Coronary artery (tissue), 2 donors: ENCODE data around the gene KCND3.

Experiments used
- DNase-seq: peaks from one replicate; pipeline ENCODE4 v3.0.0-alpha.2; 2017; ENCODE audit warnings: low spot score
- H3K27ac ChIP-seq, 2 donors: fragments of 200-600 bp; sonication (generic); one replicate each; pipeline ENCODE4 v1.5.1; 2016 to 2019
- H3K4me3 ChIP-seq: fragments of 200-600 bp; sonication (generic); 2 replicates; pipeline ENCODE4 v1.5.1; 2016; ENCODE audit warnings: mild to moderate bottlenecking, moderate library complexity
- TF ChIP-seq, protein P1 (sequence below): fragments of 200-600 bp; sonication (generic); IDR thresholded peaks from one replicate; pipeline ENCODE4 v1.5.1; 2019; ENCODE audit warnings: antibody characterized with exemption

Gene KCND3

DNA sequence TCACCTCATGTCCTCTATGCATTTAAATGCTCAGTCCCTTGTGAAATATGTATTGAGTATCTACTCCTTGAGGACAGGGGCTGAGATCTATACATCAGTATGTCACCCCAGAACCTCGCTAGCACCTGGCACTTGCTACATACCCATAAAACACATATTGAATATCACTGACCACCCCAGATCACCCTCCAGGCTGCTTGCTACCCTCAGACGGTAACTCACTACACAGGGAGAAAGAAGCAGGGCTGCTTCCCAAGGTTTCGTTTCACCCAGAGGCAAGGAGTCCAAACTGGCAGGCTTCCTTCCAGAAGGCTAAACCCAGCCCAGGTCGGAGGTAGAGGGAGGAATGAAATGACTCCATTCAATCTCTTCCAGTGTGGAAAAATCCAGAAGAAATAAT, 258.8 kb downstream of the KCND3 start:
- TF ChIP-seq, protein P1, sequence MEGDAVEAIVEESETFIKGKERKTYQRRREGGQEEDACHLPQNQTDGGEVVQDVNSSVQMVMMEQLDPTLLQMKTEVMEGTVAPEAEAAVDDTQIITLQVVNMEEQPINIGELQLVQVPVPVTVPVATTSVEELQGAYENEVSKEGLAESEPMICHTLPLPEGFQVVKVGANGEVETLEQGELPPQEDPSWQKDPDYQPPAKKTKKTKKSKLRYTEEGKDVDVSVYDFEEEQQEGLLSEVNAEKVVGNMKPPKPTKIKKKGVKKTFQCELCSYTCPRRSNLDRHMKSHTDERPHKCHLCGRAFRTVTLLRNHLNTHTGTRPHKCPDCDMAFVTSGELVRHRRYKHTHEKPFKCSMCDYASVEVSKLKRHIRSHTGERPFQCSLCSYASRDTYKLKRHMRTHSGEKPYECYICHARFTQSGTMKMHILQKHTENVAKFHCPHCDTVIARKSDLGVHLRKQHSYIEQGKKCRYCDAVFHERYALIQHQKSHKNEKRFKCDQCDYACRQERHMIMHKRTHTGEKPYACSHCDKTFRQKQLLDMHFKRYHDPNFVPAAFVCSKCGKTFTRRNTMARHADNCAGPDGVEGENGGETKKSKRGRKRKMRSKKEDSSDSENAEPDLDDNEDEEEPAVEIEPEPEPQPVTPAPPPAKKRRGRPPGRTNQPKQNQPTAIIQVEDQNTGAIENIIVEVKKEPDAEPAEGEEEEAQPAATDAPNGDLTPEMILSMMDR, result no peak
- no peak overlapping the region for H3K4me3 ChIP-seq
- H3K27ac ChIP-seq, result no peak overlapping the region
- DNase-seq, result peak; percentile 40

DNA sequence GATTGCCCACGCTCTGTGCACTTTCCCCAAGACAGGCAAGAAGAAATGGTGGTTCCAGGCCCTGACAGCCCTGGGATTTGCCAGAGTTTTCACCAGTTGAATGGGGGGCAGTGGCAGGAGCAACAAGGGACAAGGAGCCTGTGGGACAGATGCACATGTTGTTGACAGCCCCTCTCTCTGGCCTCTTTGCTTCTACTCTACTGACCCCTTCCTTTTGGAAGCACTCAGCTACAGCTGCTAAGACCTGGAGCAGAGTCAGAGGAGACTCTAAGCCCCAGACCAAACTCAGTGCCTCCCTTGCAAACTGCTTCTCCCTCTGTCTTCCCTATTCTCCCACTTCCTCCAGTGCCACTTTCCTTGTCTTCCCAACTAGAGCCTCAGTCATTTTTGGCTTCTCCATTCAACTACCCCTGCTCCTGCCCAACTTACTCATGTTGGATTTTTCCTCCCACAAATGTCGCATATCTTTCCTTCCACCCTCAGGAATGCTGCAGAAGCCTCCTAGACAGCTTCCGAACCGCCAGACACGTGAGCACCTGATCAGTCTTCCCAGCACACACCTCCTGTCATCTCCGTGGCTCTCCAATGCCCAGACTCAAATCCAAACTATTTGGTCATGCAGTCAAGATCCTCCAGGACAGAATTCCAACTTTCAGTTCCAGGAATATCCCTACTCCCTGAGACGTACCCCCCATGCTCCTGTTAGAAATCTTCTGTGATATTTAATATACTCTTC, 259.4 kb downstream of the KCND3 start:
- DNase-seq, result peak; percentile 33
- Histone ChIP-seq H3K27ac (no peak overlapping the region), H3K4me3 (no peak overlapping the region)
- TF ChIP-seq, protein P1, result no peak

DNA sequence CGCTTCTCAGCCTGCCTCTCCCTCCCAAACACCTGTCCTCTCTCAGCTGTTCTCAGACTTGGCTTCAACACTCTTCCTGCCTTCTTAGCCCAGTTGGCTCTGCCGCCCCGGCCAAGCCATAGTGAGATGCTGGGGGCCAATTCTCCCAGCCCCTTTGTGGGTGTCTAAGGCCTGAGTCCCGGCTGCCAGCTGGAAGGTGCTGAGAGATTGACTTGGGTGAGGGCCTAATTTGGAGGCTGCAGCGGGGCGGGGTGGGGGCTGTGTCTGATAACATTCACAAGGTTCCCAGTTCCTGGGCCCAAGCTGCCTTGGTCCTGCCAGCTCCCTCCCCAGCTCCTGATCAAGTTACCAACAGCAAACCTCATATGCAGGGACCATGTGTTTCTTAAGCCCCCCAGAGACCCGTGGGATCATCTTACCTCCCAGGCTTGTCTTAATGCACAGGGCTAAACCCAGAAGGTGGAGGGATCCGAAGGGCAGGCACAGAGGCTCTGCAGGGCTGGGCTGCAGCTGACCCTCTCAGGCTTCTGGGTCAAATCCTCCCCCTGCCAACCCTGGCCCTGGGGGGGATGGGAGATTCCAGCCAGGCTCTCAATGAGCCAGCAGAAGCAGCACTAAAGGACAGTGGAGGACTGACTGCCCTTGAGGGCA, 260.1 kb downstream of the KCND3 start:
- peak; percentile 56 for DNase-seq
- Histone ChIP-seq H3K27ac (no peak overlapping the region), H3K4me3 (no peak overlapping the region)
- TF ChIP-seq, protein P1, result no peak

DNA sequence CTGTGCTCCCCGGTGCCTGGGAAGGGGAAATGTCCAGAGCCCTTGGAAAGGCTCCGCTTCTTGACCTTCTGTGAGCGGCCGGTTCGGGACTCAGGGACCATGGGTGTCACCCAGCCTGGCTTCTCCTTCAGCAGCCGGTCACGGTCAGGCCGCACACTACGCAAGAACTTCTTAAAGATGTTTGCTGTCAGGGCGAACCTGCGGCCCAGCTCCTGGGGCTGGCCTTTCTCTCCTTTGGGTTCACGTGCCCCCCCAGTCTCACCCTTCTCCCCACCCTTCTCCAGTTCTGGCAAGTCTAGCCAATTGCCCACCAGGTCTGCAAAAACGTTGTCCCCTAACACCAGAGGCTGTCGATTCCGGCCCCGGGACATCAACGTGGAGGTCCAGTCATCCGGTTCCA, 262.4 kb downstream of the KCND3 start:
- TF ChIP-seq, protein P1, result no peak
- no peak overlapping the region for H3K27ac ChIP-seq
- no peak overlapping the region for H3K4me3 ChIP-seq
- peak; percentile 61 for DNase-seq

- DNase-seq, result no peak
- Histone ChIP-seq H3K4me3 (no peak overlapping the region), H3K27ac (no peak overlapping the region)
- TF ChIP-seq, protein P1, result no peak
Observed at GRCh38 chr1:111725192-111725591, 264.3 kb downstream of the KCND3 start.

DNA sequence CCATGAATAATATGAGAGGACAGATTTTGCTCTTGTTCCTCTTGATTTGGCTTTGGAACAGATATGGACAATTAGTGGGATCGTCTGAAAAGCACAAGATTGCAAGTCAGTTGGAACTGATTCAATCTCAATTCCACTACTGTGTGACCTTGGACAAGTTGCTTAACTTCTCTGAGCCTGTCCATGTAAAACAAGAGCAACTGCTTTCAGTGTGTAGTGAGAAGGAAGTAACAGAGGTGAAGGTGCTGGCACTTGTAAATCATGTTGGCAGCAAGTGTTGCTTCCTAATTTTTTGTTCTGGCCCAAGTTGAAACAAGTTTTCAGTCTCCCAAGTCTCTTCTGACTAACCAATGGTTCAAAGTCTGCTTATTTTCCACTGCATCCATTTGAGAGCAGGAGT, 265.6 kb downstream of the KCND3 start:
- Histone ChIP-seq H3K27ac (no peak overlapping the region), H3K4me3 (no peak overlapping the region)
- no peak for DNase-seq
- TF ChIP-seq, protein P1, result no peak
